H9 (cell line): Measurements from ENCODE around the gene NMU. TPM values are rescaled to one million over a fixed set of nuclear protein-coding genes. Genes with fewer than 3 reads are reported as not detected.

Source experiments
- DNase-seq: peaks from one replicate; pipeline ENCODE4 v3.0.0-alpha.2; 2017
- H2AFZ ChIP-seq: one replicate; pipeline ENCODE4 v1.6.1; 2013; ENCODE audit warnings: mild to moderate bottlenecking, low read length, control low read depth, moderate library complexity
- H2AK5ac ChIP-seq: 2 replicates; pipeline ENCODE4 v1.6.1; 2013; ENCODE audit warnings: low read length, control low read depth, mixed read lengths; ENCODE audit not compliant: insufficient read length
- H2BK120ac ChIP-seq: one replicate; pipeline ENCODE4 v1.6.1; 2013; ENCODE audit warnings: low read depth, mild to moderate bottlenecking, low read length, control low read depth, inconsistent platforms; ENCODE audit not compliant: poor library complexity, severe bottlenecking
- H2BK12ac ChIP-seq: 2 replicates; pipeline ENCODE4 v1.6.1; 2013; ENCODE audit warnings: low read length, control low read depth, mixed read lengths, low read depth; ENCODE audit not compliant: insufficient read length
- H2BK15ac ChIP-seq: 2 replicates; pipeline ENCODE4 v1.6.1; 2013; ENCODE audit warnings: low read depth, low read length, control low read depth
- H2BK20ac ChIP-seq: one replicate; pipeline ENCODE4 v1.6.1; 2013; ENCODE audit warnings: low read depth, mild to moderate bottlenecking, low read length, control low read depth, inconsistent platforms; ENCODE audit not compliant: poor library complexity, severe bottlenecking
- H2BK5ac ChIP-seq: 2 replicates; pipeline ENCODE4 v1.6.1; 2013; ENCODE audit warnings: low read length, control low read depth, mixed read lengths; ENCODE audit not compliant: insufficient read length
- H3K14ac ChIP-seq: 2 replicates; pipeline ENCODE4 v1.6.1; 2013; ENCODE audit warnings: low read length, control low read depth; ENCODE audit not compliant: insufficient read depth
- H3K18ac ChIP-seq: 2 replicates; pipeline ENCODE4 v1.6.1; 2013; ENCODE audit warnings: low read depth, mild to moderate bottlenecking, mixed read lengths, low read length, control low read depth; ENCODE audit not compliant: insufficient read length
- H3K23ac ChIP-seq: 2 replicates; pipeline ENCODE4 v1.6.1; 2013; ENCODE audit warnings: low read length, control low read depth, mixed read lengths, low read depth; ENCODE audit not compliant: insufficient read length
- H3K23me2 ChIP-seq: 2 replicates; pipeline ENCODE4 v1.6.1; 2013; ENCODE audit warnings: low read depth, mild to moderate bottlenecking, mixed read lengths, low read length, control low read depth; ENCODE audit not compliant: insufficient read length, poor library complexity, severe bottlenecking
- H3K27ac ChIP-seq: 2 replicates; pipeline ENCODE4 v1.5.1; 2013; ENCODE audit warnings: low read length, control low read depth, mixed read lengths, low read depth; ENCODE audit not compliant: insufficient read length
- H3K27me3 ChIP-seq: 2 replicates; pipeline ENCODE4 v1.6.1; 2013; ENCODE audit warnings: low read length, control low read depth, inconsistent platforms; ENCODE audit not compliant: insufficient read depth
- H3K4ac ChIP-seq: 2 replicates; pipeline ENCODE4 v1.6.1; 2013; ENCODE audit warnings: low read depth, mild to moderate bottlenecking, control low read depth, inconsistent platforms, low read length, moderate library complexity
- H3K4me1 ChIP-seq: 2 replicates; pipeline ENCODE4 v1.6.1; 2013; ENCODE audit warnings: low read length, control low read depth, inconsistent platforms; ENCODE audit not compliant: insufficient read depth
- H3K4me2 ChIP-seq: 2 replicates; pipeline ENCODE4 v1.6.1; 2013; ENCODE audit warnings: low read length, control low read depth, mixed read lengths; ENCODE audit not compliant: insufficient read length, insufficient read depth
- H3K56ac ChIP-seq: 2 replicates; pipeline ENCODE4 v1.6.1; 2013; ENCODE audit warnings: low read depth, mild to moderate bottlenecking, mixed read lengths, low read length, control low read depth; ENCODE audit not compliant: insufficient read length
- H3K79me1 ChIP-seq: 2 replicates; pipeline ENCODE4 v1.6.1; 2013; ENCODE audit warnings: low read depth, mild to moderate bottlenecking, moderate library complexity, low read length, control low read depth, inconsistent platforms; ENCODE audit not compliant: insufficient read depth, poor library complexity, severe bottlenecking
- H3K79me2 ChIP-seq: 2 replicates; pipeline ENCODE4 v1.6.1; 2013; ENCODE audit warnings: low read length, control low read depth, inconsistent platforms; ENCODE audit not compliant: insufficient read depth
- H3K9ac ChIP-seq: 2 replicates; pipeline ENCODE4 v1.6.1; 2013; ENCODE audit warnings: low read length, control low read depth, mixed read lengths; ENCODE audit not compliant: insufficient read length; ENCODE audit errors: extremely low read depth
- H3K9me3 ChIP-seq: one replicate; pipeline ENCODE4 v1.6.1; 2013; ENCODE audit warnings: low read depth, low read length, inconsistent platforms; ENCODE audit not compliant: control insufficient read depth
- H3T11ph ChIP-seq: one replicate; pipeline ENCODE4 v1.6.1; 2013; ENCODE audit warnings: mild to moderate bottlenecking, low read length, control low read depth, inconsistent platforms
- H4K20me1 ChIP-seq: one replicate; pipeline ENCODE4 v1.6.1; 2013; ENCODE audit not compliant: control insufficient read depth, insufficient read length, insufficient read depth
- H4K5ac ChIP-seq: 2 replicates; pipeline ENCODE4 v1.6.1; 2013; ENCODE audit warnings: low read depth, mild to moderate bottlenecking, mixed read lengths, low read length, control low read depth; ENCODE audit not compliant: insufficient read length
- H4K8ac ChIP-seq: replicated peaks from 2 replicates; pipeline ENCODE4 v1.6.1; 2013; ENCODE audit warnings: low read length, control low read depth, mixed read lengths, low read depth; ENCODE audit not compliant: insufficient read length
- H4K91ac ChIP-seq: 2 replicates; pipeline ENCODE4 v1.6.1; 2013; ENCODE audit warnings: low read depth, mild to moderate bottlenecking, moderate library complexity, mixed read lengths, low read length, control low read depth; ENCODE audit not compliant: insufficient read length
- H3K27ac Mint-ChIP-seq, 3 experiments: 2 replicates in 2 of 3; 3 replicates in 1 of 3; pipeline ENCODE4 v1.8.0; 2020 to 2021; ENCODE audit warnings: mixed read lengths in 3 of 3, mild to moderate bottlenecking in 1 of 3, moderate library complexity in 1 of 3
- H3K27me3 Mint-ChIP-seq: 2 replicates; pipeline ENCODE4 v1.8.0; 2021; ENCODE audit warnings: low read depth, mild to moderate bottlenecking, moderate library complexity, mixed read lengths
- H3K36me3 Mint-ChIP-seq, 3 experiments: 2 replicates in 2 of 3; 3 replicates in 1 of 3; pipeline ENCODE4 v1.8.0; 2020 to 2021; ENCODE audit warnings: low read depth in 3 of 3, mixed read lengths in 3 of 3; ENCODE audit not compliant: insufficient read depth in 1 of 3
- H3K4me1 Mint-ChIP-seq, 2 experiments: 2 replicates each; pipeline ENCODE4 v1.8.0; 2020; ENCODE audit warnings: mixed read lengths in 2 of 2
- H3K4me3 Mint-ChIP-seq, 2 experiments: 2 replicates in 1 of 2; 3 replicates in 1 of 2; pipeline ENCODE4 v1.8.0; 2020 to 2021; ENCODE audit warnings: mild to moderate bottlenecking in 2 of 2, mixed read lengths in 2 of 2, moderate library complexity in 1 of 2
- H3K9me3 Mint-ChIP-seq, 2 experiments: 2 replicates in 1 of 2; 3 replicates in 1 of 2; pipeline ENCODE4 v1.8.0; 2020; ENCODE audit warnings: mild to moderate bottlenecking in 2 of 2, mixed read lengths in 2 of 2, moderate library complexity in 1 of 2
- CTCF ChIP-seq: fragments of 200-600 bp; sonication (generic); conservative IDR thresholded peaks from 3 replicates; pipeline ENCODE4 v1.8.0; 2021; ENCODE audit warnings: antibody characterized with exemption, mild to moderate bottlenecking
- WGBS: extraction: QIAGEN DNeasy Blood & Tissue Kit; methylation state at CpG from one replicate; pipeline ENCODE4 v1.1.7; 2013; ENCODE audit warnings: missing lambda C conversion rate, low lambda C conversion rate, mixed read lengths; ENCODE audit not compliant: insufficient read length; ENCODE audit errors: extremely low coverage; 5-methylcytosine and 5-hydroxymethylcytosine counted together
- total RNA-seq: library from RNA; stranded (reverse); gene quantifications from 2 replicates; pipeline ENCODE4 v1.2.1, GENCODE V29; 2021

Gene NMU
- total RNA-seq, 1 experiment from 2014 or later, result 12.9 TPM

GRCh38 chr4:55571806-55572205, 64.3 kb downstream of the NMU start:
- H2BK20ac ChIP-seq, result no peak overlapping the region

More at GRCh38 chr4:55571806-55572205, 64.3 kb downstream of the NMU start:
- no CpG with 5 or more reads among the region's 3 CpGs for WGBS
- no peak overlapping the region for H2AK5ac ChIP-seq
- DNase-seq, result no peak
- H4K5ac ChIP-seq, result no peak overlapping the region
- no peak overlapping the region for H3K27ac ChIP-seq
- H3K9me3 ChIP-seq, result peaks cover under 1% of the 10 kb centered on the region
- H3K56ac ChIP-seq, result no peak overlapping the region
- peaks cover 3 to 4% of the 10 kb centered on the region in 2 experiments; a peak in 1 of 4 replicates for H3K4me1 Mint-ChIP-seq
- H2BK5ac ChIP-seq, result no peak overlapping the region
- H3K36me3 Mint-ChIP-seq, result peaks cover 13 to 28% (median 16%) of the 10 kb centered on the region in 3 experiments
- H3K79me2 ChIP-seq, result no peaks in the 10 kb centered on the region
- no peak overlapping the region for H3K27ac Mint-ChIP-seq
- H4K8ac ChIP-seq, result no peak overlapping the region
- no peak for TF ChIP-seq CTCF
- no peaks in the 10 kb centered on the region for H4K20me1 ChIP-seq
- H3K27me3 ChIP-seq, result no peaks in the 10 kb centered on the region
- H3K14ac ChIP-seq, result no peak overlapping the region
- H2BK15ac ChIP-seq, result no peak overlapping the region
- H3K27me3 Mint-ChIP-seq, result no peaks in the 10 kb centered on the region
- H4K91ac ChIP-seq, result no peak overlapping the region
- peaks cover 24 to 29% of the 10 kb centered on the region in 2 experiments for H3K9me3 Mint-ChIP-seq
- no peak overlapping the region for H3T11ph ChIP-seq
- H3K9ac ChIP-seq, result no peak overlapping the region
- H2AFZ ChIP-seq, result no peak overlapping the region
- H3K4ac ChIP-seq, result no peak overlapping the region
- H2BK120ac ChIP-seq, result no peak overlapping the region
- H3K79me1 ChIP-seq, result no peaks in the 10 kb centered on the region
- no peaks in the 10 kb centered on the region; the same call in 1 of the 2 replicates for H3K4me1 ChIP-seq
- H3K23ac ChIP-seq, result no peak overlapping the region
- no peak overlapping the region for H2BK12ac ChIP-seq
- no peak overlapping the region for H3K4me2 ChIP-seq
- H3K4me3 Mint-ChIP-seq, result no peak overlapping the region
- no peaks in the 10 kb centered on the region for H3K23me2 ChIP-seq
- no peak overlapping the region for H3K18ac ChIP-seq
